Epidermal melanocyte (primary cell): ENCODE data around the gene SMAP1.

Source experiments
- DNase-seq: peaks from one replicate; pipeline ENCODE4 v3.0.0; 2011; ENCODE audit warnings: low spot score; ENCODE audit not compliant: insufficient read length

Gene SMAP1

GRCh38 chr6:70886071-70886470, 218.4 kb downstream of the SMAP1 start:
- DNase-seq = no peak

- DNase-seq = no peak
Measured at GRCh38 chr6:70886661-70887060, 219.0 kb downstream of the SMAP1 start.

- no peak for DNase-seq
Measured at GRCh38 chr6:70889270-70889669, 221.6 kb downstream of the SMAP1 start.

- no peak for DNase-seq
Measured at GRCh38 chr6:70894001-70894400, 226.3 kb downstream of the SMAP1 start.

GRCh38 chr6:70900047-70900446, 232.4 kb downstream of the SMAP1 start:
- DNase-seq = no peak

GRCh38 chr6:70901324-70901723, 233.6 kb downstream of the SMAP1 start:
- DNase-seq = no peak

GRCh38 chr6:70903665-70904452, 236.2 kb downstream of the SMAP1 start:
- no peak for DNase-seq

- no peak for DNase-seq
Measured at GRCh38 chr6:70905742-70906141, 238.1 kb downstream of the SMAP1 start.
